ENCODE results near the gene ZBTB4. TPM values are rescaled to one million over a fixed set of nuclear protein-coding genes. Genes with fewer than 3 reads are reported as not detected.

The ZBTB4 gene
- total and polyA plus RNA-seq, 9 of the 15 experiments (the other 6 are each of a cell fraction or from before 2014, with no cell fraction given), result 0.92 to 6.9 (median 3.3) TPM

GRCh38 chr17:7475764-7476422, 3.5 kb downstream of the ZBTB4 start (continued):
- TF ChIP-seq ZBTB40 (IDR thresholded peaks at IDR 0.05) (no peak), ZBTB40 (CRISPR knock-in tag; IDR thresholded peaks at IDR 0.05) (no peak), ZNF280A (IDR thresholded peaks at IDR 0.05; ENCODE audit: low read depth, partially characterized antibody) (no peak), SNAPC5 (CRISPR knock-in tag; IDR thresholded peaks at IDR 0.05) (no peak), ZBTB34 (CRISPR knock-in tag; IDR thresholded peaks at IDR 0.05) (no peak), ELK1 (CRISPR knock-in tag; IDR thresholded peaks at IDR 0.05) (no peak), ZNF668 (CRISPR knock-in tag; IDR thresholded peaks at IDR 0.05) (no peak), TCF3 (CRISPR knock-in tag; IDR thresholded peaks at IDR 0.05) (peak; percentile 68), PKNOX1 (IDR thresholded peaks at IDR 0.05) (0 out of 2 replicates have a peak, but pooled peaks have one; percentile 24), NCOA2 (IDR thresholded peaks at IDR 0.05; ENCODE audit: partially characterized antibody in 2 of 2) (no peak), ZFPM2 (CRISPR knock-in tag; IDR thresholded peaks at IDR 0.05) (no peak), ZNF212 (CRISPR knock-in tag; IDR thresholded peaks at IDR 0.05) (no peak)
